HFF-Myc (cell line): ENCODE measurements around the gene NENF.

Source experiments
- DNase-seq: peaks from one replicate; pipeline ENCODE4 v3.0.0-alpha.2; 2011; ENCODE audit warnings: low read depth; ENCODE audit errors: extremely low read depth
- H3K4me3 ChIP-seq: replicated peaks from 2 replicates; pipeline ENCODE4 v1.5.1; 2011; ENCODE audit warnings: low read depth, mild to moderate bottlenecking, control low read depth, low read length
- TF ChIP-seq, protein P1 (sequence below): IDR thresholded peaks from 2 replicates; pipeline ENCODE4 v1.5.1; 2012; ENCODE audit warnings: mild to moderate bottlenecking, low read depth, low read length, control low read depth; ENCODE audit errors: missing control alignments

NENF gene

GRCh38 chr1:212430955-212431394 lies 1.7 kb upstream of the NENF start:
- no peak overlapping the region for H3K4me3 ChIP-seq
- DNase-seq, result no peak
- TF ChIP-seq, protein P1, sequence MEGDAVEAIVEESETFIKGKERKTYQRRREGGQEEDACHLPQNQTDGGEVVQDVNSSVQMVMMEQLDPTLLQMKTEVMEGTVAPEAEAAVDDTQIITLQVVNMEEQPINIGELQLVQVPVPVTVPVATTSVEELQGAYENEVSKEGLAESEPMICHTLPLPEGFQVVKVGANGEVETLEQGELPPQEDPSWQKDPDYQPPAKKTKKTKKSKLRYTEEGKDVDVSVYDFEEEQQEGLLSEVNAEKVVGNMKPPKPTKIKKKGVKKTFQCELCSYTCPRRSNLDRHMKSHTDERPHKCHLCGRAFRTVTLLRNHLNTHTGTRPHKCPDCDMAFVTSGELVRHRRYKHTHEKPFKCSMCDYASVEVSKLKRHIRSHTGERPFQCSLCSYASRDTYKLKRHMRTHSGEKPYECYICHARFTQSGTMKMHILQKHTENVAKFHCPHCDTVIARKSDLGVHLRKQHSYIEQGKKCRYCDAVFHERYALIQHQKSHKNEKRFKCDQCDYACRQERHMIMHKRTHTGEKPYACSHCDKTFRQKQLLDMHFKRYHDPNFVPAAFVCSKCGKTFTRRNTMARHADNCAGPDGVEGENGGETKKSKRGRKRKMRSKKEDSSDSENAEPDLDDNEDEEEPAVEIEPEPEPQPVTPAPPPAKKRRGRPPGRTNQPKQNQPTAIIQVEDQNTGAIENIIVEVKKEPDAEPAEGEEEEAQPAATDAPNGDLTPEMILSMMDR, result no peak

GRCh38 chr1:212431644-212432043 lies 1.1 kb upstream of the NENF start:
- H3K4me3 ChIP-seq, result no peak overlapping the region
- no peak for DNase-seq
- TF ChIP-seq, protein P1, result no peak

DNA sequence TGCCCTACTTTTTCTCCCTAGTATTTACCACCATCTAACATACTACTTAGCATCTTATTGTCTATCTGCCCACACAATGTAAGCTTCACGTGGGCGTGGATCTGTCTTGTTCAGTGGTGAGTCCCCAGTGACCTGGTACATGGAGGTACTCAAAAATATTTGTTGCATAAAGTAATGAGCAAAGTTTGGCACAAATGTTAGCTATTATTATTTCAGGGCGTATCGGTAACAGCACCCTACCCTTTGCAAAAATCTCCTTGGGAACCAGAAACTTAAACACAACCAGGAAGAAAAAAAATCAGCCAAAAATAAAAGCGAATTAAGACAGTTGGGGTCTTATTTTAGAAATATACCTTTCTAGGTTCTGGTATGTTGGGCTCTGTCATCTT lies 454 bp upstream of the NENF start:
- peak overlapping the region; percentile 65 for H3K4me3 ChIP-seq
- TF ChIP-seq, protein P1, result no peak
- no peak for DNase-seq

DNA sequence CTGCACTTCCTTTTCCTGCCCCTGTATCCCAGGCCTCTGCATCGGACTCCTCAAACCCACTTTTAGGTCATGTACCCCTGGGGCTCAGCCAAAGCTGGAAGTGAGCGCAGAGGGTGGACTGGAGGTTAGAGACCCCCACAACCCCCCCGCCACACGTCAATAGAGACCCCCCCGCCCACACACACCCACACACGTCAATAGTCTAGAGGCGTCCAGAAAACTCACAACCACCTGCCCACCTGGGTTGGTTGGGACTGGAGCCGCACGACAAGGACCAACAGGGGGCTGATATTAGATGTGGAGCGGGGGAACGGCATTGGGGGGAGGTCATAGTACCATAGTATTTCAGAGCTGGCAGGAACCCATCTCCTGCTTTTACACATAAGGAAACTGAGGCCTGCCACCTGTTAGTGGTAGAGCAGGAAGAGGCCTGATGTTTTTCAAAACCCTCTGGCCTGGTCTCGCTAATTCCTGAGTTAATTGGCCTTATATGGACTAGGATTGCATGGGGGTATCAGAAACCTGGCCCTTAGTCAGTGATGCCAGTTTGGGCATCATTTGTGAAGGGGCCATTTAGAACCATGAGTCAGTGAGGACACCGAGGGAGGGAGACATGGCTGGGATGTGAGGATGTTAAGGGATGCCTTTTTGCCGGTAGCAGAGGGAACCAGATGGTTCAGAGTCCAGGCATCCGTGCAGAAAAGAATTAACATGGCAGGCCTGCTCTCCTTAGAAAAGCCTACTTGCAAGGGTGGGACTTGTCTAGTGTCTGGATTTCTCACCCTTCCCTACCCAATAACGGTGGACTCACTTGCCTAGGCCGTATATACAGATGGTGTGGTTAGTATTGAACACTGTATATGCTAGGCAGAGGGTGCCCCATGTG lies 1.1 kb downstream of the NENF start:
- peak overlapping the region; percentile 65 for H3K4me3 ChIP-seq
- DNase-seq, result no peak
- TF ChIP-seq, protein P1, result no peak

DNA sequence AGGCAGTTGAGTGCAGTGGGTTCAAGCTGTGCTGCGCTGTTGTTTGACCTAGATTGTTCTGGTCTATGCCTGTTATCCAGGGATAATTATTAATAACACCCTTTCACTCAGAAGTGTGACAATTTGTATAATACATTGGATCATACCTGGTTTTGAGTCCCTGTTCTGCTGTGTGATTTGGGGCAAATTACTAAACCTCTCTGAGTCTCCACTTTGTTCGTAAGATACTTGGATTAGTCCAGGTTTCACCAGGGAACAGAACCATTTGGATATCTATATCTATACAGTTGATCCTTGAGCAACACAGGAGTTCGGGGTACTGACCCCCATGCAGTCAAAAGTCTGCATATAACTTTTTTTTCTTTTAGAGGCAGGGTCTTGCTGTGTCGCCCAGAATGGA lies 2.3 kb downstream of the NENF start:
- no peak overlapping the region for H3K4me3 ChIP-seq
- DNase-seq, result no peak
- TF ChIP-seq, protein P1, result no peak

GRCh38 chr1:212437179-212437798 lies 4.6 kb downstream of the NENF start:
- TF ChIP-seq, protein P1, result no peak
- H3K4me3 ChIP-seq, result no peak overlapping the region
- no peak for DNase-seq

DNA sequence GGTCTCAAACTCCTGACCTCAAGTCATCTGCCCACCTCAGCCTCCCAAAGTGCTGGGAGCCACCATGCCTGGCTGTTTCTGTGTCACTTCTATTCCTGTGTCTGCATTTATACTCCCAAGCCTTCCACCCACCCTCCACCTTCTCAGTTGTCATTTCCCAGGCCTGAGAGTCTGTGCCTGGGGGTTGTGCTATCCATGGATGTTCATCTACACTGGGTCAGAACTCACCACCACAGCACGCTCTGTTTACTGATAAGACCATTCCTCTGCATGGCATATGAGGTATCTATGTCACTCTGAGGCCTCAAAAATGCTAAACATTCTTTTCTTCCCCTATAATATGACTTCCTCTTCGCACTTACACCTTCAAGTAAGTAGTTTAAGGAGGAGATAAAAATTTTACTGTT lies 6.1 kb downstream of the NENF start:
- no peak for DNase-seq
- TF ChIP-seq, protein P1, result no peak
- no peak overlapping the region for H3K4me3 ChIP-seq
